ENCODE measurements around the gene ADGRA1.
"Not testable (repeated sequence)": the region's sequence is repeated elsewhere in the genome, so short reads cannot be mapped to it uniquely, and the experiment has no call there.

Gene ADGRA1

GRCh38 chr10:133130602-133131001 lies 42.9 kb downstream of the ADGRA1 start:
- no peak for DNase-seq

- DNase-seq, result no peak
Measured at GRCh38 chr10:133131053-133131452, 43.3 kb downstream of the ADGRA1 start.

GRCh38 chr10:133131734-133132472 lies 44.2 kb downstream of the ADGRA1 start:
- DNase-seq, result no peak

GRCh38 chr10:133132473-133133291 lies 45.0 kb downstream of the ADGRA1 start:
- no peak for DNase-seq

GRCh38 chr10:133133471-133134231 lies 45.9 kb downstream of the ADGRA1 start:
- no peak for DNase-seq

- no peak for DNase-seq
Measured at GRCh38 chr10:133134411-133135115, 46.8 kb downstream of the ADGRA1 start.

- DNase-seq, result no peak
Measured at GRCh38 chr10:133135116-133135465, 47.4 kb downstream of the ADGRA1 start.

- DNase-seq, result not testable (repeated sequence)
Measured at GRCh38 chr10:133137486-133138145, 49.9 kb downstream of the ADGRA1 start.

- DNase-seq, result no peak
Measured at GRCh38 chr10:133139551-133140065, 51.9 kb downstream of the ADGRA1 start.

GRCh38 chr10:133140417-133141143 lies 52.9 kb downstream of the ADGRA1 start:
- DNase-seq, result no peak

- no peak for DNase-seq
Measured at GRCh38 chr10:133141144-133141957, 53.6 kb downstream of the ADGRA1 start.

GRCh38 chr10:133141958-133142340 lies 54.2 kb downstream of the ADGRA1 start:
- DNase-seq, result no peak

GRCh38 chr10:133142523-133143199 lies 54.9 kb downstream of the ADGRA1 start:
- no peak for DNase-seq

GRCh38 chr10:133143200-133143533 lies 55.4 kb downstream of the ADGRA1 start:
- no peak for DNase-seq

- no peak for DNase-seq
Measured at GRCh38 chr10:133143546-133143945, 55.8 kb downstream of the ADGRA1 start.

- no peak for DNase-seq
Measured at GRCh38 chr10:133144771-133145170, 57.0 kb downstream of the ADGRA1 start.

- no peak for DNase-seq
Measured at GRCh38 chr10:133150226-133150625, 62.5 kb downstream of the ADGRA1 start.

- DNase-seq, result no peak
Measured at GRCh38 chr10:133150656-133151055, 62.9 kb downstream of the ADGRA1 start.

- DNase-seq, result not testable (repeated sequence)
Measured at GRCh38 chr10:133151071-133151470, 63.3 kb downstream of the ADGRA1 start.

- no peak for DNase-seq
Measured at GRCh38 chr10:133151543-133151972, 63.8 kb downstream of the ADGRA1 start.
